Upper lobe of left lung (tissue), 6 donors: ENCODE data around the gene MYOF. TPM values are rescaled to one million over a fixed set of nuclear protein-coding genes. Genes with fewer than 3 reads are reported as not detected.
A peak's percentile ranks its signal among the peaks of the same experiment; 100 is the strongest.

ENCODE experiments used
- ATAC-seq, 2 donors: fragments of 200-7000 bp; cut with Tn5 transposase; one replicate each; pipeline ENCODE4 v1.9.1; 2022; ENCODE audit warnings: mild to moderate bottlenecking in 2 of 2, moderate library complexity in 2 of 2; ENCODE audit not compliant: low FRiP score in 2 of 2
- DNase-seq, 2 donors: peaks; one replicate each; pipeline ENCODE4 v3.0.0-alpha.2; 2019 to 2020
- H3K27ac ChIP-seq, 4 donors: fragments of 200-600 bp; sonication (generic); one replicate each; pipeline ENCODE4 v1.5.1; 2016 to 2019
- H3K27me3 ChIP-seq, 4 donors: fragments of 200-600 bp; sonication (generic); one replicate each; pipeline ENCODE4 v1.5.1; 2017 to 2019
- H3K36me3 ChIP-seq, 4 donors: fragments of 200-600 bp; sonication (generic); one replicate each; pipeline ENCODE4 v1.5.1; 2016 to 2019
- H3K4me1 ChIP-seq, 4 donors: fragments of 200-600 bp; sonication (generic); one replicate each; pipeline ENCODE4 v1.5.1; 2018 to 2019
- H3K4me3 ChIP-seq, 4 donors: fragments of 200-600 bp; sonication (generic); one replicate each; pipeline ENCODE4 v1.5.1; 2017 to 2019; ENCODE audit warnings: mild to moderate bottlenecking in 2 of 4, moderate library complexity in 1 of 4
- H3K9me3 ChIP-seq, 4 donors: fragments of 200-600 bp; sonication (generic); one replicate each; pipeline ENCODE4 v1.5.1; 2018 to 2019
- EP300 ChIP-seq, 4 donors: sonication (generic); formaldehyde crosslinking; IDR thresholded peaks; one replicate each; pipeline ENCODE4 v1.5.1; 2017; ENCODE audit warnings: antibody characterized with exemption in 4 of 4, control low read depth in 2 of 4
- POLR2A ChIP-seq, 4 donors: fragments of 450-650 bp; IDR thresholded peaks; one replicate each; pipeline ENCODE4 v1.5.1; 2016 to 2017; ENCODE audit warnings: antibody characterized with exemption in 4 of 4, mild to moderate bottlenecking in 2 of 4
- POLR2AphosphoS5 ChIP-seq, 2 donors: sonication (generic); formaldehyde crosslinking; IDR thresholded peaks; one replicate each; pipeline ENCODE4 v1.5.1; 2017; ENCODE audit warnings: antibody characterized with exemption in 2 of 2
- WGBS, 2 donors: methylation state at CpG; one replicate each; pipeline ENCODE4 v1.1.5; 2017 to 2018; 5-methylcytosine and 5-hydroxymethylcytosine counted together
- total RNA-seq, 6 donors: library from RNA; depleted of rRNA in 4 of 6; stranded (reverse); fragments of >200 nt in 4 of 6; gene quantifications; one replicate each; pipeline versions ENCODE4 v1.1.0 to v1.2.1, GENCODE V29; 2016 to 2021
- TF ChIP-seq, protein P1 (sequence below), 6 experiments: fragments of 450-650 bp in 4 of 6; fragments of 200-600 bp in 2 of 6; sonication (generic) in 2 of 6; IDR thresholded peaks; one replicate each; pipeline ENCODE4 v1.5.1; 2016 to 2019; ENCODE audit warnings: antibody characterized with exemption in 6 of 6
- donor health status: DM: no; HTN: no; CAD: no; lungs with moderate emphysema.
- donor health status: DM: no; HTN: yes; CAD: no; lungs with severe emphysema.

The MYOF gene
- total RNA-seq, 6 donors from 2014 or later = 83.9 to 168 (median 129) TPM

- H3K27me3 ChIP-seq = no peaks in the 10 kb centered on the region
- H3K27ac ChIP-seq = no peak overlapping the region
- H3K4me1 ChIP-seq = no peaks in the 10 kb centered on the region
- H3K4me3 ChIP-seq = no peak overlapping the region
- H3K9me3 ChIP-seq = no peaks in the 10 kb centered on the region
- WGBS, 2 donors = 85 to 86% methylated on average over 9 of the region's 9 CpGs
- peak in 1 of 2 donors; percentile 21 for DNase-seq
- TF ChIP-seq, protein P1, sequence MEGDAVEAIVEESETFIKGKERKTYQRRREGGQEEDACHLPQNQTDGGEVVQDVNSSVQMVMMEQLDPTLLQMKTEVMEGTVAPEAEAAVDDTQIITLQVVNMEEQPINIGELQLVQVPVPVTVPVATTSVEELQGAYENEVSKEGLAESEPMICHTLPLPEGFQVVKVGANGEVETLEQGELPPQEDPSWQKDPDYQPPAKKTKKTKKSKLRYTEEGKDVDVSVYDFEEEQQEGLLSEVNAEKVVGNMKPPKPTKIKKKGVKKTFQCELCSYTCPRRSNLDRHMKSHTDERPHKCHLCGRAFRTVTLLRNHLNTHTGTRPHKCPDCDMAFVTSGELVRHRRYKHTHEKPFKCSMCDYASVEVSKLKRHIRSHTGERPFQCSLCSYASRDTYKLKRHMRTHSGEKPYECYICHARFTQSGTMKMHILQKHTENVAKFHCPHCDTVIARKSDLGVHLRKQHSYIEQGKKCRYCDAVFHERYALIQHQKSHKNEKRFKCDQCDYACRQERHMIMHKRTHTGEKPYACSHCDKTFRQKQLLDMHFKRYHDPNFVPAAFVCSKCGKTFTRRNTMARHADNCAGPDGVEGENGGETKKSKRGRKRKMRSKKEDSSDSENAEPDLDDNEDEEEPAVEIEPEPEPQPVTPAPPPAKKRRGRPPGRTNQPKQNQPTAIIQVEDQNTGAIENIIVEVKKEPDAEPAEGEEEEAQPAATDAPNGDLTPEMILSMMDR (IDR thresholded peaks at IDR 0.05) = no peak
- TF ChIP-seq EP300 (IDR thresholded peaks at IDR 0.05) (no peak), POLR2A (IDR thresholded peaks at IDR 0.05) (no peak), POLR2AphosphoS5 (IDR thresholded peaks at IDR 0.05) (no peak)
- ATAC-seq = peak in 1 of 2 donors; percentile 58
- peaks cover 18 to 93% (median 64%) of the 10 kb centered on the region in 4 donors for H3K36me3 ChIP-seq
Measured at GRCh38 chr10:93334901-93335327, 147.2 kb downstream of the MYOF start.

- Histone ChIP-seq H3K4me3 (no peak overlapping the region), H3K4me1 (no peaks in the 10 kb centered on the region), H3K27me3 (no peaks in the 10 kb centered on the region), H3K9me3 (no peaks in the 10 kb centered on the region), H3K27ac (no peak overlapping the region), H3K36me3 (peaks cover 18 to 93% (median 65%) of the 10 kb centered on the region in 4 donors)
- DNase-seq = no peak
- WGBS, 2 donors = 85 to 86% methylated on average over 3 of the region's 3 CpGs
- no peak for TF ChIP-seq POLR2A (IDR thresholded peaks at IDR 0.05)
- no peak for ATAC-seq
Measured at GRCh38 chr10:93334181-93334580, 148.0 kb downstream of the MYOF start.

- Histone ChIP-seq H3K4me3 (no peak overlapping the region), H3K27me3 (no peaks in the 10 kb centered on the region), H3K27ac (no peak overlapping the region), H3K4me1 (no peaks in the 10 kb centered on the region), H3K36me3 (peaks cover 18 to 93% (median 65%) of the 10 kb centered on the region in 4 donors), H3K9me3 (no peaks in the 10 kb centered on the region)
- ATAC-seq (no peak), DNase-seq (no peak)
- 83 to 88% methylated on average over 15 of the region's 15 CpGs for WGBS, 2 donors
- no peak for TF ChIP-seq EP300 (IDR thresholded peaks at IDR 0.05)
Measured at GRCh38 chr10:93333278-93333978, 148.7 kb downstream of the MYOF start.

DNA sequence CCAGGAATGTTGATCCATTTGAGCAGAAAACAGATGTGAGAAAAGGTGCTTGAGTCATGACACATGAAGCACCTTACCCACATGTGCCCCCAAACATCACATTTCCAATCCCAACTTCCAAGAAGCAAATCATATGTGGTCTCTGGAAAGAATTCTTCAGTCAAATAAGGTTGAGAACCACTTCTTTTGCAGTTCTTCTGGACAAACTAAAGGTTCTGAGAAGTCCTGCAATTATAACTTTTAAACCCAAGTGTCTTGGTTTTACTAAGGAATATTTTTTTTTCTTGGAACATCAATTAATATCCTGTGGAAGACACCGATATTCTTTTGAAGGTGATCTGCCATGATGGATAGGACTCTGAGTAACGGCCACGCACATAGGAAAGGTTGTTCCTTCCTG, 151.3 kb downstream of the MYOF start:
- peaks cover 11 to 95% (median 71%) of the 10 kb centered on the region in 4 donors for H3K36me3 ChIP-seq
- H3K27ac ChIP-seq = no peak overlapping the region
- H3K9me3 ChIP-seq = no peaks in the 10 kb centered on the region
- DNase-seq (no peak), ATAC-seq (no peak)
- no peaks in the 10 kb centered on the region for H3K27me3 ChIP-seq
- no peak overlapping the region for H3K4me3 ChIP-seq
- no peaks in the 10 kb centered on the region for H3K4me1 ChIP-seq
- WGBS, 2 donors = 42 to 71% methylated on average over 3 of the region's 3 CpGs
- no peak for TF ChIP-seq POLR2A (IDR thresholded peaks at IDR 0.05)
- TF ChIP-seq EP300 (IDR thresholded peaks at IDR 0.05) = no peak
- no peak for TF ChIP-seq POLR2AphosphoS5 (IDR thresholded peaks at IDR 0.05)
- TF ChIP-seq, protein P1 (IDR thresholded peaks at IDR 0.05) = no peak

DNA sequence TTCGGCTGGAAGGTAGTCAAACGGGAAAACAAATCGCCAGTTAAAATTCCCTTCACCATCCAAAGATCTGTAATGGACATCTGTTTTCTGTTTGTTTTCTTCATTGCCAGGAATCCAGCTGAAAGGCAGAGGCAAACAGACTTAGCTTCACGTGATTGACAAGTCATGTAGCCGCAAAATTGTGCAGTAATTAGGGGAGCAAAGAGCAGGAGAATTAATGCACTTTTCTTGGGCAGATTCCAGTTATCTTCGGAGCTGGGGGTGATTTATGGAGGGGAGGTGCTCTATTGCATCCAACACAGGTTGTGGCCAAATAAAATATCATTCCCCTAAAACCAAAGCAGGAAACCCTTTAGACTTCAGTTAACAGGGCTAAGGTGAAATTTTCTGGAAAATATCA, 162.2 kb downstream of the MYOF start:
- Histone ChIP-seq H3K4me1 (no peaks in the 10 kb centered on the region), H3K4me3 (no peak overlapping the region), H3K27me3 (no peaks in the 10 kb centered on the region), H3K9me3 (no peaks in the 10 kb centered on the region), H3K36me3 (peaks cover 17 to 84% (median 56%) of the 10 kb centered on the region in 4 donors), H3K27ac (no peak overlapping the region)
- TF ChIP-seq, protein P1 (IDR thresholded peaks at IDR 0.05) = no peak
- TF ChIP-seq POLR2AphosphoS5 (IDR thresholded peaks at IDR 0.05) (no peak), POLR2A (IDR thresholded peaks at IDR 0.05) (no peak), EP300 (IDR thresholded peaks at IDR 0.05) (no peak)
- WGBS, 2 donors = 80 to 82% methylated on average over 6 of the region's 6 CpGs
- DNase-seq = no peak
- ATAC-seq = no peak

DNA sequence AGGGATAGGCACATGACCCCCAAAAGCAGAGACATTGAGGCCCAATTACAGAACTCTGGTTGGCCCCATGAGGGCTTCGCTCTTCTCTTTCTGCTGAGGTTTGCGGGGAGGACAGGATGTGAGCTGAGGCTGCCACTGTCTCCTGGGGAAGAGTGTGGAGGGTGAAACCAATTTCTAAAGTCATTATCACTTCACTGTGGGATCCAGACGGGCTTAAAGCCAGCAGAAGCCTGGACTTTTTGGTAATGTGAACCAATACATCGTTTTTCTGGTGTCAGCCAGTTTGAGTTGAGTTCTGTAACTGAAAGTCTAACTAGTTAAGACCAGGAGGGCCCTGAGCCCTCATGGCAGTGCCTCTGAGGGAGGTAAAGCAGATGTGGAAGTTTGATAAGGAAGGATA, 163.0 kb downstream of the MYOF start:
- no peak for TF ChIP-seq POLR2AphosphoS5 (IDR thresholded peaks at IDR 0.05)
- TF ChIP-seq, protein P1 (IDR thresholded peaks at IDR 0.05) = no peak
- no peak for TF ChIP-seq POLR2A (IDR thresholded peaks at IDR 0.05)
- TF ChIP-seq EP300 (IDR thresholded peaks at IDR 0.05) = no peak
- Histone ChIP-seq H3K9me3 (no peaks in the 10 kb centered on the region), H3K27me3 (no peaks in the 10 kb centered on the region), H3K27ac (no peak overlapping the region), H3K4me1 (no peaks in the 10 kb centered on the region), H3K4me3 (no peak overlapping the region), H3K36me3 (peaks cover 17 to 84% (median 59%) of the 10 kb centered on the region in 4 donors)
- DNase-seq = no peak
- WGBS, 2 donors = 83 to 91% methylated on average over 3 to 4 of the region's 4 CpGs
- ATAC-seq = no peak
